ENCODE data around the gene IL18.
"Not testable (repeated sequence)": the region's sequence is repeated elsewhere in the genome, so short reads cannot be mapped to it uniquely, and the experiment has no call there.

The IL18 gene

GRCh38 chr11:112163875-112164685, at the start of gene IL18:
Gene IL18 (minus strand): TSS chr11:112164094. CDS start chr11:112155053, 9,041 bp downstream.
- no peak for DNase-seq

GRCh38 chr11:112212710-112213109, 48.8 kb upstream of the IL18 start:
- no peak for DNase-seq

- no peak for DNase-seq
These were observed 48.4 kb upstream of the IL18 start for GRCh38 chr11:112212290-112212689.

- no peak for DNase-seq
These were observed 47.6 kb upstream of the IL18 start for GRCh38 chr11:112211536-112211935.

- no peak for DNase-seq
These were observed 47.0 kb upstream of the IL18 start for GRCh38 chr11:112210890-112211289.

GRCh38 chr11:112206071-112206470, 42.2 kb upstream of the IL18 start:
- no peak for DNase-seq

- no peak for DNase-seq
These were observed 36.4 kb upstream of the IL18 start for GRCh38 chr11:112200252-112200651.

- not testable (repeated sequence) for DNase-seq
These were observed 35.2 kb upstream of the IL18 start for GRCh38 chr11:112199101-112199500.

GRCh38 chr11:112196519-112197087, 32.7 kb upstream of the IL18 start:
- no peak for DNase-seq

GRCh38 chr11:112195951-112196351, 32.1 kb upstream of the IL18 start:
- no peak for DNase-seq

- not testable (repeated sequence) for DNase-seq
These were observed 31.2 kb upstream of the IL18 start for GRCh38 chr11:112195113-112195512.

GRCh38 chr11:112186304-112186703, 22.4 kb upstream of the IL18 start:
- DNase-seq: no peak

- DNase-seq: no peak
These were observed 22.0 kb upstream of the IL18 start for GRCh38 chr11:112185883-112186282.

- DNase-seq: no peak
These were observed 19.0 kb upstream of the IL18 start for GRCh38 chr11:112182867-112183266.

GRCh38 chr11:112179601-112180000, 15.7 kb upstream of the IL18 start:
- no peak for DNase-seq

GRCh38 chr11:112178936-112179335, 15.0 kb upstream of the IL18 start:
- no peak for DNase-seq

- DNase-seq: no peak
These were observed 14.5 kb upstream of the IL18 start for GRCh38 chr11:112178428-112178827.

- no peak for DNase-seq
These were observed 13.7 kb upstream of the IL18 start for GRCh38 chr11:112177589-112177988.

- DNase-seq: no peak
These were observed 12.2 kb upstream of the IL18 start for GRCh38 chr11:112176077-112176476.

GRCh38 chr11:112175599-112175952, 11.7 kb upstream of the IL18 start:
- no peak for DNase-seq

GRCh38 chr11:112174789-112175598, 11.1 kb upstream of the IL18 start, which contains the start of gene BCO2:
Gene BCO2 (plus strand): TSS chr11:112175512. CDS start chr11:112175602, 90 bp downstream.
- peak; percentile 15 for DNase-seq

GRCh38 chr11:112173152-112173551, 9.3 kb upstream of the IL18 start:
- no peak for DNase-seq

GRCh38 chr11:112172362-112172994, 8.6 kb upstream of the IL18 start:
- no peak for DNase-seq
